Vagina (tissue), 2 donors: Measurements from ENCODE around the gene TMEM132C.

ENCODE experiments used
- POLR2A ChIP-seq, 2 donors: fragments of 450-650 bp; IDR thresholded peaks; one replicate each; pipeline ENCODE4 v1.6.1; 2017; ENCODE audit warnings: antibody characterized with exemption in 2 of 2, mild to moderate bottlenecking in 2 of 2, moderate library complexity in 2 of 2
- POLR2AphosphoS5 ChIP-seq, 2 donors: sonication (generic); formaldehyde crosslinking; IDR thresholded peaks; one replicate each; pipeline ENCODE4 v1.9.0; 2017; ENCODE audit warnings: antibody characterized with exemption in 2 of 2, mild to moderate bottlenecking in 2 of 2, low read depth in 1 of 2; ENCODE audit not compliant: insufficient read depth in 1 of 2
- TF ChIP-seq, protein P1 (sequence below), 3 experiments: fragments of 450-650 bp in 2 of 3; fragments of 200-600 bp in 1 of 3; sonication (generic) in 1 of 3; IDR thresholded peaks; one replicate each; pipeline ENCODE4 v1.5.1; 2017 to 2019; ENCODE audit warnings: antibody characterized with exemption in 3 of 3, mild to moderate bottlenecking in 2 of 3, moderate library complexity in 2 of 3

DNA sequence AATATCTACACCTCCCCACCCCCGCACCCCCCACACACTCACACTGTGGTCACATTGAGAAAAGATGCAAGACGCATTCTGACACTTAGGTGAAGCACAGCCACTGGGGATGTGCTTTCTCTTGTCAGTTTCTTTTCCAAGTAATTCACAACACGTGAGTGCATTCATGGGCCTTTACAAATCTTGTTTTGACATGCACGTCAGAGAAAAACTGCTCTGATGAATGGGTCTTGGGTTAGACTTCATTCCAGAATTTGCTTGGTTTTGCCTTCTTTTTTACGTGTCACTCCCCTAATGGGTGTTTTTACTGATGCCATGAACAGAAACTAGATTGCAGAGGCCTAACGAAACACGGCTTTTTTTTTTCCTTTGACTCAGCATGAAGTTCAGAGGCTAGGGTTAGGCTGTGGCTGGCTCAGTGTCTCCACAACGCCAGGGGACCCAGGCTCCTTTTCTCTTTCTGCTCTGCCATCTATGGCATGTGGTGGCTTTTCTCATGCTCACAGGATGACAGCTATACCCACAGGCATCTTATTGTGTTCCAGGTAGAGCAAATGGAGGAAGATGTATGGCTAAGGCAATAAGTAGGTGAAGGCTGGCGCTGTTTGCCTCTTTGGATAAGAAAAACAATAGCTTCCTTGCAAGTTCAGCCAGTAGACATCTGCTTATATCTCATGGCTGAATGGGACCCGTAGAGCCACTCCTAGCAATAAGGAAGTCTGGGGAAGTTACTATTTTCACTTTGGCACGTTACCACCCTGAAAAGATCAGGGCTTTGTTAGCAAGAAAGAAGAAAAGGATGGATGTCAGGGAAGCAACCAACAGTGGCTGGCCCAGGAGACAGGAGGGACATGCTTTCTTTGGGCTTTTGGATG is 303.5 kb downstream of the TMEM132C start:
- TF ChIP-seq POLR2A (IDR thresholded peaks at IDR 0.05) (no peak), POLR2AphosphoS5 (IDR thresholded peaks at IDR 0.05; ENCODE audit: insufficient read depth in 1 of 2, low read depth in 1 of 2) (no peak)
- TF ChIP-seq, protein P1, sequence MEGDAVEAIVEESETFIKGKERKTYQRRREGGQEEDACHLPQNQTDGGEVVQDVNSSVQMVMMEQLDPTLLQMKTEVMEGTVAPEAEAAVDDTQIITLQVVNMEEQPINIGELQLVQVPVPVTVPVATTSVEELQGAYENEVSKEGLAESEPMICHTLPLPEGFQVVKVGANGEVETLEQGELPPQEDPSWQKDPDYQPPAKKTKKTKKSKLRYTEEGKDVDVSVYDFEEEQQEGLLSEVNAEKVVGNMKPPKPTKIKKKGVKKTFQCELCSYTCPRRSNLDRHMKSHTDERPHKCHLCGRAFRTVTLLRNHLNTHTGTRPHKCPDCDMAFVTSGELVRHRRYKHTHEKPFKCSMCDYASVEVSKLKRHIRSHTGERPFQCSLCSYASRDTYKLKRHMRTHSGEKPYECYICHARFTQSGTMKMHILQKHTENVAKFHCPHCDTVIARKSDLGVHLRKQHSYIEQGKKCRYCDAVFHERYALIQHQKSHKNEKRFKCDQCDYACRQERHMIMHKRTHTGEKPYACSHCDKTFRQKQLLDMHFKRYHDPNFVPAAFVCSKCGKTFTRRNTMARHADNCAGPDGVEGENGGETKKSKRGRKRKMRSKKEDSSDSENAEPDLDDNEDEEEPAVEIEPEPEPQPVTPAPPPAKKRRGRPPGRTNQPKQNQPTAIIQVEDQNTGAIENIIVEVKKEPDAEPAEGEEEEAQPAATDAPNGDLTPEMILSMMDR (IDR thresholded peaks at IDR 0.05), result no peak
